ENCODE results near the gene HDGFL3. TPM values are rescaled to one million over a fixed set of nuclear protein-coding genes. Genes with fewer than 3 reads are reported as not detected.

HDGFL3 gene
- total and polyA plus RNA-seq, 4 experiments from 2014 or later = 1.7 to 6.5 (median 3.3) TPM

DNA sequence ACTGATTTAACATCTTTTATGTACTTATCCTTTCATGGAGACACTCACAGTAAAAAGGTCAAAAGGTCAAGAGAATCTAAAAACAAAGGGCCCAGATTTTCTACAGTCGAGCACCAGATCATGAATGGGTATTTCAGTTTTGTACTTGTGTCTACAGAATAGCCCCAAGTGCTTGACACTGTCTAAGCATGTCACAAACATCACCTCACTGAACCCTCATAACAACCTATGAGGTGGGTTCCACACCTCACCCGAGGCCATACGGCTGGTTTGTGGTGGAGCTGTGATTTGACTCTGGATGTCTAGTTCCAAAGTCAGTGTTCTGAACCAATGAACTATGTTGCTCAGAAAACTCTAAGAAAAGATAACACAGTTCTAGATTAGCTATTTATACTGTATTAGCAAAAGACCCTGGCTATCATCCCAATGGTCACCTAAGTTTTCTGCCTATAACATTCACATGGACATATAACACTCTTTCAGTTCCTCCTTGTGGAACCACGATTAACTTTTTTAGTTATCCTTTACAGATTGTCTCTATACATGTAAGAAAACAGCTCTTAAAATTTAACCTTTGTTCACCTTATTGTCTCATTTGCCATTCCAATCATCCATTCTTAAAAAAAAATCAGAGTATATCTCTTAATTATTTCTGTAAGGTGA is 74.6 kb downstream of the HDGFL3 start:
- no peaks in the 10 kb centered on the region for H3K36me3 ChIP-seq (ENCODE audit: insufficient read depth, low read length)
- no peak for DNase-seq

DNA sequence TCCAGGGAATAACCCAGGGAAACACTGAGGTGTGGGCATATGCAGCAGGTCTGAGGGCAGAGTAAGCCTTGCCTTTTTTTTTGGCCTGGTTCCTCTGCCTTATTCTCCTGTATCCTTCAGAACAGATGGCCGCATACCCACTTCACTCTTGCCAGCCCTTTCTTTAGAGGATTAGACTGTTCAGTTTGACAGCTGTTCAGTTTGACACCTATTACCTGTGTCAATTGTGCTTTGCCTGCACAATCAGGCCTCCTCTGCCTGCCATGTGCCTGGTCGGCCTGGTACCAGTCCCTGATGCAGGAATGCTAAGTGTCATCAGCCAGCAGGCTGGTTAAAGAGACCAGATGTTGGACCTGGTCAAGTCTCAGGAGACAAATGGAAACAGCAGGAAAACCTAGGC is 77.8 kb downstream of the HDGFL3 start:
- POLR2A ChIA-PET (ENCODE audit: partially characterized antibody) = no interaction called here

More for the DNA sequence above, 74.6 kb downstream of the HDGFL3 start:
- Histone ChIP-seq H3K27me3 (ENCODE audit: insufficient read depth, low read length) (no peaks in the 10 kb centered on the region), H3K9me3 (ENCODE audit: control insufficient read depth in 1 of 2, low read length in 2 of 2) (no peaks in the 10 kb centered on the region), H3K4me3 (ENCODE audit: low read length in 2 of 2) (no peak overlapping the region), H3K4me1 (ENCODE audit: insufficient read depth, low read length) (no peaks in the 10 kb centered on the region), H3K27ac (ENCODE audit: low read depth, low read length) (no peak overlapping the region)
- Mint-ChIP-seq H3K9me3 (no peaks in the 10 kb centered on the region), H3K27me3 (no peaks in the 10 kb centered on the region), H3K27ac (no peak overlapping the region), H3K36me3 (no peaks in the 10 kb centered on the region), H3K4me1 (peaks cover 0 to 1% (median 0%) of the 10 kb centered on the region in 4 donors), H3K4me3 (no peak overlapping the region)
- POLR2A ChIA-PET (ENCODE audit: partially characterized antibody) = no interaction called here
- intact Hi-C loops (cut with micrococcal nuclease) = no loop called here
- CTCF ChIA-PET (ENCODE audit: partially characterized antibody) = interaction anchor here (0.6 to 1.2 kb wide), 2 partner anchors 9 to 103 kb away, joined by 3 to 4 read pairs; no protein-coding TSS in a partner anchor

DNA sequence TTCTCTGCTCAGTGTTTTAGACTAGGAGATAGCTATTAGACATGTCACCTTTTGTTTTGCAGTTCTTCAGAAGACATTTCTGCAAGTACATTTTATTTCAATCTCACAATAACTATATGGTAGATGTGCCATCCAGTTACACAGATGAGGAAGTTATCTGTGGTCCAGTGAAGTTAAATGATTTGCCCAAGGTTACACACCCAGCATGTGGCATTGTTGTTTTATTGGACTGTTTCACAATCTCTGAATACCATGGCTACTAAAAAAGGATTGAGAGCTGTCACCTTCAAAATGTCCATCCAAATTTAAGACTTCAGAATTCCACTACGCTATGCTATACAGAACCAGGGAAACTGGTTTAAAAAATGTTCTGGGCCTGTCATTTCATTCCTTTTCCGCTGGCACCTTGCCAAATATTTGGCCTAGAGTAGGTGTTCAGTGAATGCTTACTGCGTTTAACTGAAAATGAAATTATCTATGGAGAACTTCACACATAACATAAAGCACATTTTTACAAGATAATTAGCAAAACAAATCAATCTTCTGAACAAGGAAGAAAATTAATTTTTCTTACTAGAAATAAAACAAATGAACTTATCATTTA is 80.0 kb downstream of the HDGFL3 start:
- H3K4me1 ChIP-seq (ENCODE audit: insufficient read depth, low read length) = no peaks in the 10 kb centered on the region
- no peak overlapping the region for H3K27ac Mint-ChIP-seq
- H3K9me3 Mint-ChIP-seq = no peaks in the 10 kb centered on the region
- H3K36me3 ChIP-seq (ENCODE audit: insufficient read depth, low read length) = no peaks in the 10 kb centered on the region
- peaks cover 0 to 1% (median 0%) of the 10 kb centered on the region in 4 donors for H3K4me1 Mint-ChIP-seq
- H3K27ac ChIP-seq (ENCODE audit: low read depth, low read length) = no peak overlapping the region
- intact Hi-C loops (cut with micrococcal nuclease) = no loop called here
- ChIA-PET CTCF (ENCODE audit: partially characterized antibody) (no interaction called here), POLR2A (ENCODE audit: partially characterized antibody) (no interaction called here)
- DNase-seq = no peak
- H3K4me3 Mint-ChIP-seq = no peak overlapping the region
- H3K27me3 Mint-ChIP-seq = peaks cover 0 to 3% of the 10 kb centered on the region in 2 donors
- H3K36me3 Mint-ChIP-seq = no peaks in the 10 kb centered on the region
- no peaks in the 10 kb centered on the region for H3K27me3 ChIP-seq (ENCODE audit: insufficient read depth, low read length)
- H3K4me3 ChIP-seq (ENCODE audit: low read length in 2 of 2) = no peak overlapping the region
- no peaks in the 10 kb centered on the region for H3K9me3 ChIP-seq (ENCODE audit: control insufficient read depth in 1 of 2, low read length in 2 of 2)

More for the DNA sequence above, 77.8 kb downstream of the HDGFL3 start:
- no peaks in the 10 kb centered on the region for H3K36me3 Mint-ChIP-seq
- Histone ChIP-seq H3K9me3 (ENCODE audit: control insufficient read depth in 1 of 2, low read length in 2 of 2) (no peaks in the 10 kb centered on the region), H3K4me1 (ENCODE audit: insufficient read depth, low read length) (no peaks in the 10 kb centered on the region), H3K36me3 (ENCODE audit: insufficient read depth, low read length) (no peaks in the 10 kb centered on the region), H3K27ac (ENCODE audit: low read depth, low read length) (no peak overlapping the region), H3K4me3 (ENCODE audit: low read length in 2 of 2) (no peak overlapping the region), H3K27me3 (ENCODE audit: insufficient read depth, low read length) (no peaks in the 10 kb centered on the region)
- no peak for DNase-seq
- no peaks in the 10 kb centered on the region for H3K9me3 Mint-ChIP-seq
- peaks cover 0 to 1% (median 0%) of the 10 kb centered on the region in 4 donors for H3K4me1 Mint-ChIP-seq
- CTCF ChIA-PET (ENCODE audit: partially characterized antibody) = no interaction called here
- H3K4me3 Mint-ChIP-seq = no peak overlapping the region
- H3K27me3 Mint-ChIP-seq = peaks cover 0 to 3% of the 10 kb centered on the region in 2 donors
- no peak overlapping the region for H3K27ac Mint-ChIP-seq
- intact Hi-C loops (cut with micrococcal nuclease) = no loop called here

DNA sequence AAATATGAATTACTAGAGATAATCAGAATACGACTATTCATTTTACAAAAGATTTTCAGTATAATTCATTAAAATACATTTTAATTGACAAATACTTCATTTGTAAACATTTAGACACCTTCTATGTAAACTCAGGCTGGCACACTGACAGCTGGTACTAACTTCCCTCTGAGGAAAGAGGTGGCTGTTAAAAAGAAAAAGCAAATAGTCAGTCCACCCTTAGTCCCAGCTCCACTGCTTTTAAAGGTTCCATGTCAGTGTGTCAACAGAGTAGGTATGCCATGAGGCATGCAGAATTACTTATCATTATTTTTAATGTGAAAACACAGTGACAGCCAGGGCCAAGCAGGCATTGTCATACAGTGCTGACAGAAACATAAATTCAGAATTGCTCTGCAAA is 84.1 kb downstream of the HDGFL3 start:
- Mint-ChIP-seq H3K4me3 (no peak overlapping the region), H3K9me3 (no peaks in the 10 kb centered on the region), H3K27ac (no peak overlapping the region), H3K4me1 (peaks cover 0 to under 1% (median 0%) of the 10 kb centered on the region in 4 donors), H3K27me3 (peaks cover 1 to 3% of the 10 kb centered on the region in 2 donors), H3K36me3 (no peaks in the 10 kb centered on the region)
- no peak for DNase-seq
- intact Hi-C loops (cut with micrococcal nuclease) = no loop called here
- Histone ChIP-seq H3K4me3 (ENCODE audit: low read length in 2 of 2) (no peak overlapping the region), H3K4me1 (ENCODE audit: insufficient read depth, low read length) (no peaks in the 10 kb centered on the region), H3K36me3 (ENCODE audit: insufficient read depth, low read length) (no peaks in the 10 kb centered on the region), H3K27ac (ENCODE audit: low read depth, low read length) (no peak overlapping the region), H3K9me3 (ENCODE audit: control insufficient read depth in 1 of 2, low read length in 2 of 2) (no peaks in the 10 kb centered on the region), H3K27me3 (ENCODE audit: insufficient read depth, low read length) (no peaks in the 10 kb centered on the region)
- CTCF ChIA-PET (ENCODE audit: partially characterized antibody) = no interaction called here
- POLR2A ChIA-PET (ENCODE audit: partially characterized antibody) = no interaction called here

DNA sequence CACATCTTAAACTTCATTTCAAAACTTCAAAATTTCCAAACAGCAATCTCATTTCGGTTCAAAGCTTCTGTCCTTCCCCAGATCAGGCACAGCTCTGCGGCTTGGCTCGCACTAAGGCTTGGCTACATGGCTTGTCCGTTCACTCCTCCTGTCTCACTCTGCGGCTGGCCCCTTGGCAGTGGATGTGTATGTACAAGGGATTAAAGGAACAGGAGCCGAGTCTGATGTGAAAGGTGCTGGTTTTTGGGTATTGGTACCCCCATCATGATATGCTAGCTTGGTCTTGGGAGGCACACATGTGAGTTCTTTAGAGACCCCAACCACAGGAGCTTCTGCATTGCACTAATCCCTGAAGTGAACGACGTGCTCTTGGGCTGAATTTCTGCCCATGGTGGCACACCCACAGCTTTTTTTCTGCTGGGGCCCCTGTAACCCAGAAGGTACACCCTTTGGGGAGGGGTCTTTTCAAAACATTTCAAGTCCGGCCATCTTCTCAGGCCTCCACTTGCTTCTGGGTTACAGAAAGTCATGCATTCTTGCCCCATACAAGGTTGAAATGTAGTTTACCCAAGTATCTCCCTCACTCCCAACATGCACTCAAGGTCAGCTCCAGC is 87.5 kb downstream of the HDGFL3 start:
- Histone ChIP-seq H3K27me3 (ENCODE audit: insufficient read depth, low read length) (no peaks in the 10 kb centered on the region), H3K27ac (ENCODE audit: low read depth, low read length) (no peak overlapping the region), H3K9me3 (ENCODE audit: control insufficient read depth in 1 of 2, low read length in 2 of 2) (no peaks in the 10 kb centered on the region), H3K4me3 (ENCODE audit: low read length in 2 of 2) (no peak overlapping the region), H3K36me3 (ENCODE audit: insufficient read depth, low read length) (no peaks in the 10 kb centered on the region), H3K4me1 (ENCODE audit: insufficient read depth, low read length) (no peaks in the 10 kb centered on the region)
- Mint-ChIP-seq H3K9me3 (no peaks in the 10 kb centered on the region), H3K27ac (no peak overlapping the region), H3K27me3 (peaks cover 1 to 3% of the 10 kb centered on the region in 2 donors), H3K4me3 (no peak overlapping the region), H3K36me3 (no peaks in the 10 kb centered on the region), H3K4me1 (no peaks in the 10 kb centered on the region)
- ChIA-PET POLR2A (ENCODE audit: partially characterized antibody) (no interaction called here), CTCF (ENCODE audit: partially characterized antibody) (no interaction called here)
- intact Hi-C loops (cut with micrococcal nuclease) = no loop called here
- DNase-seq = no peak

DNA sequence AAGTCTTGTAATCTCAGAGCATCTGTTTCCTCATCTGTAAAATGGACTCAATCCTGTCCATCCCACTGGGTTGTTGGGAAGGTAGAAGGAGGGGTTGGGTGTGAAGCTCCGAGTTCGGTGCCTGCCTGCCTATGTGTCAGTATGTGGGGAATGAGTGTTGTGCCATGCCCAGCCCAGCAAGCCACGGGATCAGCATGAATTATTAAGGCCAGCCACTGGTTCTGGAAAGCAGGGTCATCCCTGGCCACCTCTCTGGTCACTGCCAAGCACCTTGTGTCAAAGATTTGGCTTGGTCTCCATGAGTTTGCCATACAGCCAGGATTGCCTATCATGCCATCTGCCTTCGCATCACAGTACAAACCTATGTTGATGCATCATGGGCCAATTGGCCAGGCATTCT is 88.7 kb downstream of the HDGFL3 start:
- Histone ChIP-seq H3K4me1 (ENCODE audit: insufficient read depth, low read length) (no peaks in the 10 kb centered on the region), H3K36me3 (ENCODE audit: insufficient read depth, low read length) (no peaks in the 10 kb centered on the region), H3K9me3 (ENCODE audit: control insufficient read depth in 1 of 2, low read length in 2 of 2) (no peaks in the 10 kb centered on the region), H3K27ac (ENCODE audit: low read depth, low read length) (no peak overlapping the region), H3K4me3 (ENCODE audit: low read length in 2 of 2) (no peak overlapping the region), H3K27me3 (ENCODE audit: insufficient read depth, low read length) (no peaks in the 10 kb centered on the region)
- no peak overlapping the region for H3K27ac Mint-ChIP-seq
- POLR2A ChIA-PET (ENCODE audit: partially characterized antibody) = no interaction called here
- H3K36me3 Mint-ChIP-seq = no peaks in the 10 kb centered on the region
- H3K9me3 Mint-ChIP-seq = no peaks in the 10 kb centered on the region
- H3K4me3 Mint-ChIP-seq = no peak overlapping the region
- intact Hi-C loops (cut with micrococcal nuclease) = no loop called here
- DNase-seq = no peak
- CTCF ChIA-PET (ENCODE audit: partially characterized antibody) = no interaction called here
- H3K4me1 Mint-ChIP-seq = no peaks in the 10 kb centered on the region
- peaks cover 0 to 1% of the 10 kb centered on the region in 2 donors for H3K27me3 Mint-ChIP-seq

DNA sequence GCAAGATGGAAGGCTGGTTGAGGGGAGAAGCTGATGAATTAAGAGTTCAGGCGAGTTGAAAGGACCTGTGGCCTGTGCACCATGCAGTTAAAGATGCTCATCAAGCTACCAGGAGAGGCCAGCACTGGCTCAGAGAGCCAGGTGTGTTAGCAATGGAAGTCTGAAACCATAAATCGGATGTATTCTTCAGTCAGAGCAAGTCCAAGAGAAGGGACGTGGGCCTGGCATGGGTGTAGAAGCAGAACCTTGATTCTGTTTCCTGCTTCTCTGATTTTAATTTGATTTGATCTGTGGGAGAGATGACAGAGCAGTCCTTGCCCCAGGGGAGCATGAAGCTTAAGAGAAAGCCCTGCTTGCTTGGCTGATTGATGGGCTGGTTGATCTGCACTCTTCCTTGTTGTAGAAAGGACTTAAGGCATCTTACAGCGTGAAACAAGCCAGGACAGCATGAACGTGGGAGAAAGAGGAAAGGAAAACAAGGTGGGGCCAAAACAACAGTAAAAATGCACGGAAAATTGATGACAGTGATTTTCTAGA is 89.3 kb downstream of the HDGFL3 start:
- no peaks in the 10 kb centered on the region for H3K9me3 Mint-ChIP-seq
- no peak for DNase-seq
- CTCF ChIA-PET (ENCODE audit: partially characterized antibody) = no interaction called here

More for the DNA sequence above, 89.3 kb downstream of the HDGFL3 start:
- peaks cover 0 to 1% of the 10 kb centered on the region in 2 donors for H3K27me3 Mint-ChIP-seq
- no peak overlapping the region for H3K4me3 Mint-ChIP-seq
- H3K36me3 Mint-ChIP-seq = no peaks in the 10 kb centered on the region
- Histone ChIP-seq H3K27ac (ENCODE audit: low read depth, low read length) (no peak overlapping the region), H3K27me3 (ENCODE audit: insufficient read depth, low read length) (no peaks in the 10 kb centered on the region), H3K4me3 (ENCODE audit: low read length in 2 of 2) (no peak overlapping the region), H3K36me3 (ENCODE audit: insufficient read depth, low read length) (no peaks in the 10 kb centered on the region), H3K9me3 (ENCODE audit: control insufficient read depth in 1 of 2, low read length in 2 of 2) (no peaks in the 10 kb centered on the region), H3K4me1 (ENCODE audit: insufficient read depth, low read length) (no peaks in the 10 kb centered on the region)
- POLR2A ChIA-PET (ENCODE audit: partially characterized antibody) = no interaction called here
- no peak overlapping the region for H3K27ac Mint-ChIP-seq
- intact Hi-C loops (cut with micrococcal nuclease) = no loop called here
- H3K4me1 Mint-ChIP-seq = no peaks in the 10 kb centered on the region

Measured in CD4-positive, alpha-beta memory T cell (primary cell).